SU-DHL-6 (cell line): ENCODE measurements around the gene SLC25A40.

ENCODE experiments used
- H2AFZ ChIP-seq: fragments of 200-600 bp; sonication (generic); 2 replicates; pipeline ENCODE4 v1.6.1; 2014; ENCODE audit warnings: low read depth, mild to moderate bottlenecking, moderate library complexity, mixed read lengths, antibody characterized with exemption, low read length; ENCODE audit not compliant: severe bottlenecking
- H3F3A ChIP-seq: fragments of 200-600 bp; shearing (Covaris generic); 2 replicates; pipeline ENCODE4 v1.6.0; 2016; ENCODE audit warnings: antibody characterized with exemption, mild to moderate bottlenecking; ENCODE audit not compliant: insufficient read depth
- H3K27ac ChIP-seq: fragments of 200-600 bp; sonication (generic); 2 replicates; pipeline ENCODE4 v1.5.1; 2016; ENCODE audit warnings: low read depth, mild to moderate bottlenecking, low read length, moderate library complexity, mixed read lengths
- H3K27me3 ChIP-seq: fragments of 200-600 bp; sonication (generic), shearing (Covaris generic); 2 replicates; pipeline ENCODE4 v1.6.0; 2014; ENCODE audit warnings: mild to moderate bottlenecking, low read length
- H3K36me3 ChIP-seq: fragments of 200-600 bp; sonication (generic); 2 replicates; pipeline ENCODE4 v1.6.1; 2014; ENCODE audit warnings: mild to moderate bottlenecking, low read length, mixed read lengths
- H3K4me2 ChIP-seq: fragments of 300-600, 200-600 bp; shearing (Covaris generic), sonication (generic); 2 replicates; pipeline ENCODE4 v1.6.0; 2014; ENCODE audit warnings: low read length, low read depth, mild to moderate bottlenecking; ENCODE audit not compliant: poor library complexity, severe bottlenecking
- H3K4me3 ChIP-seq: fragments of 200-600 bp; sonication (generic); 2 replicates; pipeline ENCODE4 v1.5.1; 2014; ENCODE audit warnings: antibody characterized with exemption, low read length, mild to moderate bottlenecking, mixed read lengths; ENCODE audit not compliant: insufficient read depth, poor library complexity, severe bottlenecking
- H3K79me2 ChIP-seq: fragments of 200-600 bp; sonication (generic); 2 replicates; pipeline ENCODE4 v1.6.1; 2014; ENCODE audit warnings: mild to moderate bottlenecking, low read length, moderate library complexity; ENCODE audit not compliant: insufficient read depth
- H3K9ac ChIP-seq: fragments of 200-600 bp; sonication (generic); 2 replicates; pipeline ENCODE4 v1.7.0; 2014; ENCODE audit warnings: mild to moderate bottlenecking, low read length
- H3K9me2 ChIP-seq: fragments of 200-600 bp; sonication (generic); replicated peaks from 2 replicates; pipeline ENCODE4 v1.6.1; 2014; ENCODE audit warnings: low read length; ENCODE audit not compliant: insufficient read depth
- H3K9me3 ChIP-seq: fragments of 200-600 bp; sonication (generic); 2 replicates; pipeline ENCODE4 v1.6.1; 2014; ENCODE audit warnings: low read length, mixed read lengths; ENCODE audit not compliant: insufficient read depth
- H4K20me1 ChIP-seq: fragments of 200-600 bp; sonication (generic); 2 replicates; pipeline ENCODE4 v1.6.1; 2014; ENCODE audit warnings: low read depth, mild to moderate bottlenecking, antibody characterized with exemption, low read length, moderate library complexity, mixed read lengths
- EZH2phosphoT487 ChIP-seq: fragments of 200-600 bp; sonication (generic), shearing (Covaris generic); conservative IDR thresholded peaks from 2 replicates; pipeline ENCODE4 v1.6.1; 2018; ENCODE audit warnings: mild to moderate bottlenecking, antibody characterized with exemption, low read length, moderate library complexity, mixed read lengths
- TF ChIP-seq, protein P1 (sequence below): fragments of 200-600 bp; sonication (generic); IDR thresholded peaks from one replicate; pipeline ENCODE4 v1.5.1; 2017; ENCODE audit warnings: antibody characterized with exemption, mild to moderate bottlenecking, low read length, moderate library complexity; ENCODE audit not compliant: insufficient read depth, poor library complexity, severe bottlenecking

The SLC25A40 gene

DNA sequence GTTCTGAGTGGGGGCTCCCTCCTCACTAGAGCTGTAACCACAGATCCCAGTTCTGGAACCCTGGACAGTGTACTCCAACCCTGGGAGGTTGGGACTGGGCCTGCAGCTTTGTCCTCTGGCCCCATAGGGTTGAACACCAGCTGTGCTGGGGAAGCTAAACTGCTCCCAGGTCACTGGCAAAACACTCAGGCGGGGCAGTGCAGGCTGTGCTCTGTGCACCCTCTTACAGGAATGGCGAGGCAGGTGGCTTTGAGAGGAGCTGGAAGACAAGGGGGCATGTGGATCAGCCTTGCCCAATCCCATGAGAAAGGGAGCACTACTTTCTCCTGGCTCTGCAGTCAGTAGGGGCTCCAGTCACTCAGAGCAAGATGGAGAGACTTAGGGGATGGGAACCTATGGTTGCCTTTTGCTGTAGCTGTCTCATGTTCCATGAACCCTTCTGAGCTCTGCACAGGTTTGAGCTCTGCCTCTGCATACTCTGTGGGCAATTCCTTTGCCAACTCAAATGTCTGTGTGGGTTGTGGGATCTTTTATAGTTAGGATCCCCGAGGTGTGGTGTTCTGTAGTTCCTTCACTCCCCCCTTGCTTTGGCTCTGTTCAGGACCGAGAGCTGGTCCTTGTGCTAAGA is 90.7 kb downstream of the SLC25A40 start:
- H3K36me3 ChIP-seq, result no peaks in the 10 kb centered on the region
- H3K79me2 ChIP-seq, result no peaks in the 10 kb centered on the region
- H3K9ac ChIP-seq, result no peak overlapping the region
- TF ChIP-seq EZH2phosphoT487, result no peak
- TF ChIP-seq, protein P1, sequence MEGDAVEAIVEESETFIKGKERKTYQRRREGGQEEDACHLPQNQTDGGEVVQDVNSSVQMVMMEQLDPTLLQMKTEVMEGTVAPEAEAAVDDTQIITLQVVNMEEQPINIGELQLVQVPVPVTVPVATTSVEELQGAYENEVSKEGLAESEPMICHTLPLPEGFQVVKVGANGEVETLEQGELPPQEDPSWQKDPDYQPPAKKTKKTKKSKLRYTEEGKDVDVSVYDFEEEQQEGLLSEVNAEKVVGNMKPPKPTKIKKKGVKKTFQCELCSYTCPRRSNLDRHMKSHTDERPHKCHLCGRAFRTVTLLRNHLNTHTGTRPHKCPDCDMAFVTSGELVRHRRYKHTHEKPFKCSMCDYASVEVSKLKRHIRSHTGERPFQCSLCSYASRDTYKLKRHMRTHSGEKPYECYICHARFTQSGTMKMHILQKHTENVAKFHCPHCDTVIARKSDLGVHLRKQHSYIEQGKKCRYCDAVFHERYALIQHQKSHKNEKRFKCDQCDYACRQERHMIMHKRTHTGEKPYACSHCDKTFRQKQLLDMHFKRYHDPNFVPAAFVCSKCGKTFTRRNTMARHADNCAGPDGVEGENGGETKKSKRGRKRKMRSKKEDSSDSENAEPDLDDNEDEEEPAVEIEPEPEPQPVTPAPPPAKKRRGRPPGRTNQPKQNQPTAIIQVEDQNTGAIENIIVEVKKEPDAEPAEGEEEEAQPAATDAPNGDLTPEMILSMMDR, result no peak
- no peaks in the 10 kb centered on the region for H4K20me1 ChIP-seq
- no peaks in the 10 kb centered on the region for H3F3A ChIP-seq
- no peak overlapping the region for H3K4me2 ChIP-seq
- no peak overlapping the region for H2AFZ ChIP-seq
- no peaks in the 10 kb centered on the region for H3K9me2 ChIP-seq
- H3K27me3 ChIP-seq, result no peaks in the 10 kb centered on the region
- H3K9me3 ChIP-seq, result no peaks in the 10 kb centered on the region
- H3K27ac ChIP-seq, result no peak overlapping the region
- H3K4me3 ChIP-seq, result no peak overlapping the region

DNA sequence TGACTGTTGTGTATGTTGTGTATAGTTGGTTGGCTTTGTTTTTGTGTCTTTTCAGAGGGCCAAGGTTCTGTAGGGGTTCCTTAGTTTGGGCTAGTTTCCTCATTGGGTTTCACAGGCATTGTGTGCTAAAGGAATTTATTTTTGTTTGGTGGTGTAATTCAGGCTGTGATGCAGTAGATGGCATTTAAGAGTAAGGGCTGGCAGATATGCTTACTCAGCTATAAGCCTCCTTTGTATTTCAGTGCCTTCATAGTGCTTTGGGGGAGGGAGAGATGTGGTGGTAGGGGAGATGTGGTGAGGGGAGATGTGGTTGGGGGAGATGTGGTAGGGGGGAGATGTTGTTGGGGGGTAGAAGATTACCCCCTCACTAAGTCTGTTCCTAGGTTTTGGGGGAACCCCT is 91.7 kb downstream of the SLC25A40 start:
- TF ChIP-seq EZH2phosphoT487, result no peak
- TF ChIP-seq, protein P1, result no peak
- Histone ChIP-seq H2AFZ (no peak overlapping the region), H3K27me3 (no peaks in the 10 kb centered on the region), H3K9ac (no peak overlapping the region), H3K27ac (no peak overlapping the region), H3K36me3 (no peaks in the 10 kb centered on the region), H4K20me1 (no peaks in the 10 kb centered on the region), H3K4me2 (no peak overlapping the region), H3K4me3 (no peak overlapping the region), H3F3A (no peaks in the 10 kb centered on the region), H3K79me2 (no peaks in the 10 kb centered on the region), H3K9me3 (no peaks in the 10 kb centered on the region), H3K9me2 (no peaks in the 10 kb centered on the region)
